ENCODE results near the gene COL15A1.

Gene COL15A1

GRCh38 chr9:98953581-98954243 is 10.0 kb downstream of the COL15A1 start:
- TF ChIP-seq CTCF (conservative IDR thresholded peaks at IDR 0.05; ENCODE audit: low read depth, low read length): no peak
- H3K4me3 ChIP-seq (ENCODE audit: low read length): no peak overlapping the region
- no peak for DNase-seq (ENCODE audit: low read depth)

- DNase-seq (ENCODE audit: low read depth): no peak
Observed at GRCh38 chr9:98954244-98954610, 10.5 kb downstream of the COL15A1 start.

GRCh38 chr9:98955259-98955658 is 11.6 kb downstream of the COL15A1 start:
- H3K4me3 ChIP-seq (ENCODE audit: low read length): no peak overlapping the region
- no peak for DNase-seq (ENCODE audit: low read depth)
- TF ChIP-seq CTCF (conservative IDR thresholded peaks at IDR 0.05; ENCODE audit: low read depth, low read length): no peak

More at GRCh38 chr9:98954244-98954610, 10.5 kb downstream of the COL15A1 start:
- H3K4me3 ChIP-seq (ENCODE audit: low read length): no peak overlapping the region
- no peak for TF ChIP-seq CTCF (conservative IDR thresholded peaks at IDR 0.05; ENCODE audit: low read depth, low read length)

- no peak overlapping the region for H3K4me3 ChIP-seq (ENCODE audit: low read length)
- no peak for DNase-seq (ENCODE audit: low read depth)
- TF ChIP-seq CTCF (conservative IDR thresholded peaks at IDR 0.05; ENCODE audit: low read depth, low read length): no peak
Observed at GRCh38 chr9:98957826-98958225, 14.1 kb downstream of the COL15A1 start.

- DNase-seq (ENCODE audit: low read depth): no peak
- H3K4me3 ChIP-seq (ENCODE audit: low read length): no peak overlapping the region
- no peak for TF ChIP-seq CTCF (conservative IDR thresholded peaks at IDR 0.05; ENCODE audit: low read depth, low read length)
Observed at GRCh38 chr9:98958271-98958984, 14.7 kb downstream of the COL15A1 start.

GRCh38 chr9:98960409-98960808 is 16.7 kb downstream of the COL15A1 start:
- no peak overlapping the region for H3K4me3 ChIP-seq (ENCODE audit: low read length)
- DNase-seq (ENCODE audit: low read depth): no peak
- TF ChIP-seq CTCF (conservative IDR thresholded peaks at IDR 0.05; ENCODE audit: low read depth, low read length): no peak

All from retinal pigment epithelial cell (primary cell).